Myocyte (in vitro differentiated cells): Measurements from ENCODE around the gene SEL1L3. TPM values are rescaled to one million over a fixed set of nuclear protein-coding genes. Genes with fewer than 3 reads are reported as not detected.
A peak's percentile ranks its signal among the peaks of the same experiment; 100 is the strongest.
"Not testable (repeated sequence)": the region's sequence is repeated elsewhere in the genome, so short reads cannot be mapped to it uniquely, and the experiment has no call there.

Experiments
- DNase-seq: peaks from one replicate; pipeline ENCODE4 v3.0.0-alpha.2; 2012; ENCODE audit warnings: low read depth
- total RNA-seq: library from RNA; depleted of rRNA; stranded (reverse); fragments of >200 nt; gene quantifications from 2 replicates; pipeline ENCODE4 v1.2.3, GENCODE V29; 2014

Gene SEL1L3
- total RNA-seq, 1 donor from 2014 or later = 6.8 TPM

- no peak for DNase-seq
These were observed 17.3 kb upstream of the SEL1L3 start for GRCh38 chr4:25879991-25880651.

DNA sequence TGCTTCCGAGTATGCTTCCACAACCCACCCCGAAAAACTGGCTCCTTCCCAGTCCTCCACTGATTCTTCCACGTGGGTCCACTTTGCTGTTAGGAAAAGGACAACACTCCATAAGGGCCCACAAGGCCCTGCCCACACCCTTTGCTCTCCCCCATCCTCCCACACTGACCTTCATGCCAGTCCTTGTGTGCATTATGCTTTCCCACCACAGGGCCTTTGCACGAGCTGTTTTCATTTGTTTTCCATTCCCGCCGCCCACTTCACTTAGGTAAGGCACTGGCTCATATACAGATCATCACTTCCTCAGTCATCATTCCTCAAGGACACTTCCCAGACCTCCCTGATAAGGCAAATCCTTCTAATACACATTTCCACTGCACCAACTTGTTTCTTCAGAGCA is 16.8 kb upstream of the SEL1L3 start:
- no peak for DNase-seq

- no peak for DNase-seq
These were observed 16.4 kb upstream of the SEL1L3 start for GRCh38 chr4:25879091-25879584.

DNA sequence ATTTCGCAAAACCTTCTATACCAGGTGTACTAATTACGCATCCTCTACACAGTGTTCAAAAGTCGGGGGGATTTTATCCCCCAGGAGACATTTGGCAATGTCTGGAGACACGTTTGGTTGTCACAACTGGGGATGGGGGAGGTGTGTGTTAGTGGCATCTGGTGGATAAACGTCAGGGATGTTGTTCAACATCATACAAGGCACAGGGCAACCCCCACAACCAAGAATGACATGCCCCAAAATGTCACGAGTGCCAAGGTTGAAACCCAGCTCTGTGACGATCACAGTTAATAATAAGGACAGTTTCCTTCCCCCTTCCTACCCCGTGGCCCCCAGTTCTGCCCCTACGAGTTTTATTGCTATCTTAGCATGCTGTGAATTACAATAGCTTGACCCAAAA is 15.9 kb upstream of the SEL1L3 start:
- no peak for DNase-seq

- no peak for DNase-seq
These were observed 12.5 kb upstream of the SEL1L3 start for GRCh38 chr4:25875281-25875745.

GRCh38 chr4:25874655-25875054 is 11.9 kb upstream of the SEL1L3 start:
- no peak for DNase-seq

GRCh38 chr4:25873632-25874129 is 10.9 kb upstream of the SEL1L3 start:
- no peak for DNase-seq

DNA sequence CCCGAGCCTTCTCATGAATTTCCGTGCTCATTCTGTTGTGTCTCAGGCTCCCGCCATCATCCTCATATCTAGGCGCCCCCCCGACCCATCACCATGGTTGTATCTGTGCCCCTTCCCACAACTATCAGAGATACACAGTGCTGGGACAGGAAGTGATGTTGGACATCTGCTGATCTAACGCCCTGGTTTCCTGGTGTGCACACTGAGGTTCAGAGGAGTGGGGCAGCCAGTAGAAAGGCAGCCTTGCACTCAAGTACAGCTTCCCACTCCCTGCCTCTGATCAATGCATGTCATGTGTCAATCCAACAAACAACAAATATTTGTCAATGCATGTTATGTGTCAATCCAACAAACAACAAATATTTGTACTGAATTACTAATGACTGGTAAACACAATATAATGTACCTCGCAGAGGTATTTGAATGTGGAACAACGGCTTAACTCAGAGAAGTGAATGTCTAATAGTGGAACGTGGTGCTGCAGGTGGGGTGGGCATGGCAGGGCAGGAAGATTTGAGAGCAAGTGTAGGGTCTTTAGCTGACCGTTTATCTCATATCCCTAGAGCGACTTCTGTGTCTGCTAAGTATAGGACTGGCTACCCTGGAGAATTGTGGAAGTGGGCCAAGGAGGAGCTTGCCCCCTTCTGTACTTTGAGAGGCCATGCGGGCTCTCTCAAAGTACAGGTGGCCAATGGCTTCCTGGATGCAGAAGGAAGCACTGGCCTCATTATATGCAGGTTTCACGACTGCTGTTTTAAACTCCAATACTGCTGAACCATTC is 10.3 kb upstream of the SEL1L3 start:
- no peak for DNase-seq

DNA sequence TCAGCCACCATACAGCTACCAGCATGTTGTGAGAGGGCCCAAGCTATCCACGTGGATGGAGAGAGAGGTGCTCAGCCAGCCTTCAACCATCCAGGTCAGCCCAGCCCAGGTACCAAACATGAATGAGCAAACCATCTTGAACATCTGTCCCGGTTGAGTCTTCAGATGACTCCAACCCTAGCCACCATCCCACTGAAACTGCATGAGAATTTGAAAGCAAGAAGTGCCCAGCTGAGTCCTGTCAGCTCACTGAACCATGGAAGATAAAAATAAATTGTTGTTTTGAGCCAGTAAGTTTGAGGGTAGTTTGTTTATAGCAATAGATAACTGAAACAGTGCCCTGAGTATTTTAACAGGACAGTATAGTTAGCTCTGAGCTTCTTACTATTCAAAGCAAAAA is 7.3 kb upstream of the SEL1L3 start:
- DNase-seq = no peak

DNA sequence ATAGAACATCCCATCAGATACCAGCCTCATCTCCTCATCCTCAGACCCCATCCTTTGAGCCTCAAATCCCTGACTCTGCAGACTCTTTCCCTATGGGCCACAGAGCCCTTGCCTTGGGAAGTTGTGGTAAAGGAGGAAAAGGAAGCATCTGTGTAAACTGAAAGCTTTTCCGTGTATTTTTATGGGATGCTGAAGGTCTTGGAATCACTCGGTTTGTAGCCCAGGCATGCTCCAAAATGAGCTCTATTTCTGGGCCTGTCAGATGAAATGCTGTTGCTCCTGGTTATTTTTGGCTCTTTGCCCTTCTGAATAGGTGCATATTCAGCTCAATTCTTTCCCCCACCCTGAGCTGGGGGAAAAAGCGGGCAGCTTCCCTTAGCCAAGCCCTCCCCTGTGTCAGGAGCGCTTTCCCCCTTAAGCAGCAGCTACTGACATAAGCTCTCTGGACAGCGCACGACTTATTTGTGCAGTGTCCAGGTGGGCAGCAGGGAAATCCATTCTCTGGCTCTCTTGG is 5.0 kb upstream of the SEL1L3 start:
- DNase-seq = no peak

- not testable (repeated sequence) for DNase-seq
These were observed 3.6 kb upstream of the SEL1L3 start for GRCh38 chr4:25866401-25866800.

DNA sequence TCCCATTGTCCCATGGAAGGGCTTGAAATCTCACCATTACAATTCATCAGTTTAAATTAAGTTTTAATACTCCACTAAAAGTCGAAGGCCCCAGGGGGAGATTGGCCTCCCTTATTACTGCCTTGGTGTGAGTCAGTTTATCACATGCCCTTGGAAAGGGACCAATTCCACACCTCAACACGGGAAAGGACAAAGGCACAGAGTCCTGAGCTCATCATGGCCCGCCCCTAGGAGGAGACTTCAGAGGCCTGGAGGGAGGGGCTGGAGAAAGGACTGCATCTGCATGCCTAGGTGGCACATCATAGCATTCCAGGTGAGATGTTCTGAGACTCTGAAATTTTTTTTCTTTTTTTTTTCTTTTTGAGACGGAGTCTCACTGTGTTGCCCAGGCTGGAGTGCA is 2.8 kb upstream of the SEL1L3 start:
- DNase-seq = no peak

DNA sequence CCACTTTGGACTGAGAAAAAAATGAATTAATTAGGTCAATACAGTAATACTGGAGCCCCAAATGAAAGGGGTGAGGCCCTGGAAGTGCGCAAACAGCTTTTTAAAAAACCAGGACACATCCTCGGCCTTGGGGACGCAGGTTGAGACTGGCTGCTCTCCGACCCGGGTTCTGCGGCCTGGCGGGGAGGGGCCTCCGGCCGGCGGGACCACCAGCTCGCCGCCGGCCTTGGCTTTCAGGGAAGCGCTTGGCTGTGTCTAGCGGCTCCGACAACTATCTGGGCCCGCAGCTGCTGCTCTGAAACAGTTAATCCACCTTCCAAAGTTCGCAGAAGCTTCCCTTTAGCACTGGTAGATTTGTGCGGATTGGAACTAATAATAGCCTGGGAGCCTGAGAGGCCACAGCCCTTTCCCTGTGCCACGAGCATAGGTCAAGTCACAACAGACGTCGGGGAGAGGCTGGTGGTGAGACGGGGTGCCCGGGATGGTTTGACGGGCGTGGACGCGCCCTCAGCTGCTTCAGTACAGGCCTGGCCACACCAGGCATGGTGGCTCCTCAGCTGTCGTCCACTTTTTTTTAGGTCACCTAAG is 1.1 kb upstream of the SEL1L3 start:
- DNase-seq = peak; percentile 75

DNA sequence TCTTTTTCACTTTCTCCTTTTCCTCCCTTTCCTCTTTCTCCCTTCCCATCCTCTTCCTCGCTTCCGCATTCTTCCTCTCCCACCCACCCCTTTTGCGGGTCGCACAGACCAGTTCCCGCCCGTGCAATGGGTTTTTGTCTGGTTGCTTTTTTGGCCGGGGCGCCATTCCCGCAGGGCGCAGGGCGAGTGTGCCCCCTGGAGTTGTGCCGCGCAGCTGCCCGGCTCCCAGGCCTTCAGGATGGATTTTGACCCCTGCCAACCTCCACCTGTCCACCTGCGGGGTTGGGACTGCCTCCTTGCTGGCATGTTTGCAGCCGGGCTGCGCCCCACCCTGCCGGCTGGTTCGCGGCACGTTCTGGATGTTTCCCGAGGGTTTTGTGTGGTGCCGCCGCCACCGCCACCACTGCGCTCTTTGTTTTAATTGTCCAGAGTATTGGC is 578 bp upstream of the SEL1L3 start:
- DNase-seq = no peak

DNA sequence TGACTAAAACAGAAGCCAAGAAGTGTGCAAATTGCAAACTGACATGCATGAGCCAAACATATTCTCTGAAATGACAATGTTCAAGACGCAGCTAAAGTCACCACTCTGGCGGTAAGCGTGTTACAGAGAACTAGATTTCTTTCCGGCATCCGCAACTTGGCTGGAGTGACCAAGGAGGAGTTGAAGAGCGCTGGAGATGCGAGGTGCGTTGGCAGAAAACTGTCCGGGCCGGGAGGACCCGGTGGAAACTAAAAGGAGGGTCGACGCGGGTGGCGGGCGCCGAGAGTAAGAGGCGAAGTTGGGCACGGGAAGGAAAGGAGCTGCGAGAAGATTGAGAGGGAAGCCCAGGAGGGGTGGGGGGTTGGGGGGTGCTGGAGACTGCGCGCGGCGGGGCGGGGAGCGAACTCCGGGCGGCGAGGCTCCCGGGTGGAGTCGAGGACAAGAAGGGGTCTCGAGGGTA is 807 bp downstream of the SEL1L3 start:
- DNase-seq = no peak

DNA sequence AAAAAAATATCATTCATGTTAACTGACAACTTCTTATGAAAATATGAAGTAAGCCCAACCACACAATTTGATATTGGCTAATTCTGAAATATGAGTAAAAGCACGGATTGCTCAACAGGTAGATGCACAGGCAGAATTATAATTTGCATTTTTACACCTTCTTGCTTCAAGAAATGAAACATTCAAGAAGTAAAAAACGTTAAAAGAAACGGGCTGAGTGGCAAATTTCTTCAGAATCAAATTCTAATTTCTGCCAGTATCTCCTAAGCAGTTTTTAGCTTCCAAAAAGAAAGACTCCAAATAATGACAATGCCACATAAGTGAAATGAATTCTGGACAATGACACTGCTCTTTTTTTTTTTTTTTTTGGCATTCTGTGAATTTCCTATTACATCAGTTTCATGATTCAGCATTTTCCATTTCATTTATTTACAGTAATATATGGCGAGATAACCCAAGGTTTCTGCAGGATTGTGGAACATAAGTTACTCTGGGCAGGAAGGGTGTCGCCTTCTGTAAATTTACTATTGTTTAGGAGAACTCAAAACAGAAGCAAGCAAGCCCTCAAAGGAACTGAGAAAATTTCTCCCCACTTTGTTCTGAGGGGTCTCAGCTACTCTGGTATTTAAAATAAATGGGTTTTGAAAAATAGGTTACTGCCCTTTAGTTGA is 1.4 kb downstream of the SEL1L3 start:
- no peak for DNase-seq

- no peak for DNase-seq
These were observed 2.1 kb downstream of the SEL1L3 start for GRCh38 chr4:25860586-25861279.

DNA sequence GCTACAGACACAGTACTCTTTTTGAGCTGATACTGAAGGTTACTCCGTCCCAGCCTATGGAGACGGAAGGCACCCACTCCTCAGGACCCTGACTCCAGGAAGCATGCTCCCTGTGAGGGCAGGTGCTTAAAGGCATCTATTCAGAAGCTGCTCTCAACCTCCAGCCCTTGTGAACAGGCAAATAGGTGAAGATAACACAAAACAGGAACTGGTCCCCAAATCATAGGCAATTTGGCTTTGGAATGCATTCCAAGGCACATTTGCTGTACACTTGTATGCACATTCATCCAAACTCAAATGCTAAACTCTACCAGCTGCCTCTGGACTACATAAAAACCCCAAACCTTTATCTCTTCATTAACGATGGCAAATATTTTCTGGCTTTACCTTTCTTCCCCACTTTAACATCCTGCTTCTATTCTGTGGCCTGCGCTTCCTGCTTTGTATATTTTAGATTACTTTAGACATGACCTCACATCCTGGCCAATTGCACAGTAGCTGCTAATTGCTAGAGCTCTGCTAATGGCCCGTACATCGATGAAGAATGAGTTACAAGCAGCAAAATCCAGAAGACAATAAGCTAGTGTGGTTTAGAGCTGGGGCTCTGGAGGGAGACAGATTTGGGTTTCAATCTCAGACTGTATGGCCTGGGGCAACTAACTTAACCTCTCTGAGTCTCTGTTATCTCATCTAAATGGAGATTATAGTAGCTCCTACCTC is 3.2 kb downstream of the SEL1L3 start:
- DNase-seq = no peak

DNA sequence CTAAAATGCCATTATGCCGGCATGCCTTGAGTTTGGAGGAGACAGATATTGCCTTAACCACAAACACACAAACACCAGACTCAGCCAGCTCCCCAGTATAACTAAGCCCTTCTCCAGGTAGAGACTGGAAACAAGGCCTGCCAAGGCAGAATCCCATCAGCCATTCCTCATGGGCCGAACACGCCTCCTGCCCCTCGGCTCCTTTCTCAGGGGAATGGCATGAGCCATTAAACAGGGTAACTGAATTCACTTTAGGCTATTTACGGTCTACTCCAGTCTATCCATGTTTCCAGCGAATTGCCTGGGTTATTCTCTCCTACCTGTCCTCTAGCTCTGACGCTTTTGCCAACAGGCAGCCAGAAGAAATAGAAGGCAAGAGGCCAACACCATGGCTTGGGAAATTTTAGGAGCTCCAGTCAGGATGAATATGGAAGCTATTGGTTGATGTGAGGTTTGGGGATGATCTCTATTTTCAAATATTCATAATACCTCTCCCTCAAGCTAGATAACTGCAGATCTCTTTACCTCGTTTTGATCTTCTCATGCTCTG is 4.9 kb downstream of the SEL1L3 start:
- DNase-seq = no peak

DNA sequence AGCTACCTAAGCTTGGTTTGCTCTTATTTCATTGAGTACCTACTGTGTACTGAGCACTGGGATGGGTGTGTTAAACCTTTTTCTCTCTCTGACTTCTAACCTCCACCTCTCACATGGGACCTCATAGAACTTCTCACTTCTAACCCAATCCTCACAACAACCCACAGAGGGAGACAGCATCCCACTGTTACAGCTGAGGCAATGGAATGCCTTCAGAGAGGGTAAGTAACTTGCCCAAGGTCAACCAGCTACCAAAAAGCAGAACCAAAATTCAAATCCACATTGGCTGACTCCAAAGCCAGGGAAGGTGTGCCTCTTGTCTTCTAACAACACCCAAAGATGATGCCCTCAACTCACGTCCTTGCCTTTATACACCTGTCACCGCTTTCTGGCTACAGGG is 5.4 kb downstream of the SEL1L3 start:
- no peak for DNase-seq
